Keratinocyte (primary cell): ENCODE data around the gene RAB40A. TPM values are rescaled to one million over a fixed set of nuclear protein-coding genes. Genes with fewer than 3 reads are reported as not detected.

ENCODE experiments used
- DNase-seq: peaks from one replicate; pipeline ENCODE4 v3.0.0-alpha.2; 2011; ENCODE audit warnings: low read depth, missing footprints, low spot score
- FAIRE-seq: peaks from 2 replicates; lab custom pipeline; 2011; peaks lifted over from hg19 to GRCh38; lab: Jason Lieb, UNC
- H2AFZ ChIP-seq: 2 replicates; pipeline ENCODE4 v1.6.0; 2012; ENCODE audit warnings: low read length, control low read depth, inconsistent platforms; ENCODE audit not compliant: control insufficient read depth
- H3K27ac ChIP-seq: 2 replicates; pipeline ENCODE4 v1.5.1; 2011; ENCODE audit warnings: low read length; ENCODE audit not compliant: control insufficient read depth, insufficient read depth
- H3K27me3 ChIP-seq: 3 replicates; pipeline ENCODE4 v1.6.0; 2011; ENCODE audit warnings: low read length; ENCODE audit not compliant: control insufficient read depth, insufficient read depth; ENCODE audit errors: extremely low read depth
- H3K36me3 ChIP-seq, 2 experiments: 2 replicates in 1 of 2; 3 replicates in 1 of 2; pipeline ENCODE4 v1.5.1; 2011; ENCODE audit warnings: low read length in 2 of 2, mild to moderate bottlenecking in 1 of 2; ENCODE audit not compliant: control insufficient read depth in 2 of 2, insufficient read depth in 2 of 2; ENCODE audit errors: extremely low read depth in 1 of 2
- H3K4me1 ChIP-seq: 3 replicates; pipeline ENCODE4 v1.5.1; 2011; ENCODE audit warnings: low read length; ENCODE audit not compliant: control insufficient read depth, insufficient read depth; ENCODE audit errors: extremely low read depth
- H3K4me2 ChIP-seq: 3 replicates; pipeline ENCODE4 v1.6.0; 2011; ENCODE audit warnings: low read depth, low read length; ENCODE audit not compliant: control insufficient read depth, insufficient read depth; ENCODE audit errors: extremely low read depth
- H3K4me3 ChIP-seq, 3 experiments: fragments of 200-600 bp in 1 of 3; sonication (generic) in 1 of 3; 2 replicates in 2 of 3; 3 replicates in 1 of 3; pipeline ENCODE4 v1.5.1; 2011 to 2016; ENCODE audit warnings: low read length in 3 of 3, mild to moderate bottlenecking in 3 of 3, control low read depth in 2 of 3, inconsistent platforms in 1 of 3, low read depth in 1 of 3, mixed read lengths in 1 of 3, mixed run types in 1 of 3, moderate library complexity in 1 of 3; ENCODE audit not compliant: control insufficient read depth in 2 of 3, insufficient read depth in 2 of 3; ENCODE audit errors: extremely low read depth in 1 of 3
- H3K79me2 ChIP-seq: 2 replicates; pipeline ENCODE4 v1.6.0; 2012; ENCODE audit warnings: low read length; ENCODE audit not compliant: control insufficient read depth, insufficient read depth
- H3K9ac ChIP-seq: 3 replicates; pipeline ENCODE4 v1.6.0; 2011; ENCODE audit warnings: low read length; ENCODE audit not compliant: control insufficient read depth, insufficient read depth; ENCODE audit errors: extremely low read depth
- H3K9me1 ChIP-seq: 3 replicates; pipeline ENCODE4 v1.6.0; 2011; ENCODE audit warnings: low read length; ENCODE audit not compliant: control insufficient read depth, insufficient read depth; ENCODE audit errors: extremely low read depth
- H3K9me3 ChIP-seq: 2 replicates; pipeline ENCODE4 v1.5.1; 2012; ENCODE audit warnings: low read depth, low read length; ENCODE audit not compliant: control insufficient read depth
- H4K20me1 ChIP-seq: 3 replicates; pipeline ENCODE4 v1.6.0; 2011; ENCODE audit warnings: low read length; ENCODE audit not compliant: control insufficient read depth, insufficient read depth; ENCODE audit errors: extremely low read depth
- EZH2 ChIP-seq: IDR thresholded peaks from one replicate; pipeline ENCODE4 v1.6.1; 2012; ENCODE audit warnings: inconsistent platforms, mild to moderate bottlenecking, low read length, moderate library complexity
- dilution Hi-C: fragments of 300-500 bp; cut with MboI; formaldehyde crosslinking; loops from one replicate; pipeline ENCODE4 v1.7.0; 2020; ENCODE audit warnings: low sequenced_read_pairs; ENCODE audit not compliant: extremely low pct_ligation_motif_present
- polyA plus RNA-seq, 5 experiments: library from polyadenylated mRNA; depleted of rRNA in 3 of 5; stranded (reverse) in 3 of 5; stranded (forward) in 1 of 5; unstranded in 1 of 5; fragments of >200 nt; gene quantifications; 1 replicate in 1 of 5; 2 replicates in 3 of 5; 3 replicates in 1 of 5; pipeline versions ENCODE4 v1.2.1 to v1.2.3, GENCODE V29; 2011 to 2012; ENCODE audit warnings: missing spikeins in 2 of 5, low read depth in 1 of 5, low replicate concordance in 1 of 5
- TF ChIP-seq, protein P1 (sequence below), 3 experiments: IDR thresholded peaks in 1 of 3; conservative IDR thresholded peaks in 1 of 3; optimal IDR thresholded peaks in 1 of 3; 2 replicates in 2 of 3; 3 replicates in 1 of 3; pipeline versions ENCODE3 to v1.5.1; 2011; ENCODE audit warnings: low read length in 3 of 3, mild to moderate bottlenecking in 3 of 3, moderate library complexity in 2 of 3, control low read depth in 1 of 3, inconsistent platforms in 1 of 3; ENCODE audit not compliant: insufficient read depth in 2 of 3; ENCODE audit errors: extremely low read depth in 1 of 3

Gene RAB40A
- polyA plus RNA-seq, 1 donor (not counting 4 experiments of a cell fraction or from before 2014, with no cell fraction given), result 0.33 TPM

- Histone ChIP-seq H3K9ac (no peak overlapping the region), H3K27me3 (no peaks in the 10 kb centered on the region), H2AFZ (no peak overlapping the region), H3K4me3 (no peak overlapping the region), H3K36me3 (no peaks in the 10 kb centered on the region), H3K27ac (no peak overlapping the region), H3K79me2 (no peaks in the 10 kb centered on the region), H3K4me1 (no peaks in the 10 kb centered on the region), H3K4me2 (no peak overlapping the region), H3K9me1 (no peaks in the 10 kb centered on the region), H4K20me1 (no peaks in the 10 kb centered on the region), H3K9me3 (no peaks in the 10 kb centered on the region)
- TF ChIP-seq, protein P1, sequence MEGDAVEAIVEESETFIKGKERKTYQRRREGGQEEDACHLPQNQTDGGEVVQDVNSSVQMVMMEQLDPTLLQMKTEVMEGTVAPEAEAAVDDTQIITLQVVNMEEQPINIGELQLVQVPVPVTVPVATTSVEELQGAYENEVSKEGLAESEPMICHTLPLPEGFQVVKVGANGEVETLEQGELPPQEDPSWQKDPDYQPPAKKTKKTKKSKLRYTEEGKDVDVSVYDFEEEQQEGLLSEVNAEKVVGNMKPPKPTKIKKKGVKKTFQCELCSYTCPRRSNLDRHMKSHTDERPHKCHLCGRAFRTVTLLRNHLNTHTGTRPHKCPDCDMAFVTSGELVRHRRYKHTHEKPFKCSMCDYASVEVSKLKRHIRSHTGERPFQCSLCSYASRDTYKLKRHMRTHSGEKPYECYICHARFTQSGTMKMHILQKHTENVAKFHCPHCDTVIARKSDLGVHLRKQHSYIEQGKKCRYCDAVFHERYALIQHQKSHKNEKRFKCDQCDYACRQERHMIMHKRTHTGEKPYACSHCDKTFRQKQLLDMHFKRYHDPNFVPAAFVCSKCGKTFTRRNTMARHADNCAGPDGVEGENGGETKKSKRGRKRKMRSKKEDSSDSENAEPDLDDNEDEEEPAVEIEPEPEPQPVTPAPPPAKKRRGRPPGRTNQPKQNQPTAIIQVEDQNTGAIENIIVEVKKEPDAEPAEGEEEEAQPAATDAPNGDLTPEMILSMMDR (optimal IDR thresholded peaks at IDR 0.05 in 1 of 3, IDR thresholded peaks at IDR 0.05 in 1 of 3, conservative IDR thresholded peaks at IDR 0.05 in 1 of 3; ENCODE audit: extremely low read depth in 1 of 3, insufficient read depth in 2 of 3, low read length in 3 of 3), result no peak
- TF ChIP-seq EZH2, result no peak
- no peak for DNase-seq
- dilution Hi-C loops, result no loop called here
- FAIRE-seq, result no peak
Observed at GRCh38 chrX:103550415-103551051, 31.2 kb upstream of the RAB40A start.

- Histone ChIP-seq H3K27ac (no peak overlapping the region), H4K20me1 (no peaks in the 10 kb centered on the region), H3K4me2 (no peak overlapping the region), H3K9me3 (no peaks in the 10 kb centered on the region), H3K9me1 (no peaks in the 10 kb centered on the region), H3K9ac (no peak overlapping the region), H3K27me3 (no peaks in the 10 kb centered on the region), H3K79me2 (no peaks in the 10 kb centered on the region), H2AFZ (no peak overlapping the region), H3K4me3 (no peak overlapping the region), H3K4me1 (no peaks in the 10 kb centered on the region), H3K36me3 (no peaks in the 10 kb centered on the region)
- FAIRE-seq, result no peak
- TF ChIP-seq, protein P1 (optimal IDR thresholded peaks at IDR 0.05 in 1 of 3, IDR thresholded peaks at IDR 0.05 in 1 of 3, conservative IDR thresholded peaks at IDR 0.05 in 1 of 3; ENCODE audit: extremely low read depth in 1 of 3, insufficient read depth in 2 of 3, low read length in 3 of 3), result no peak
- dilution Hi-C loops, result no loop called here
- DNase-seq, result no peak
Observed at GRCh38 chrX:103549916-103550315, 30.6 kb upstream of the RAB40A start.
